Vagina (tissue), 2 donors: Measurements from ENCODE around the gene EPS8L2. TPM values are rescaled to one million over a fixed set of nuclear protein-coding genes. Genes with fewer than 3 reads are reported as not detected.

Experiments used
- DNase-seq, 2 donors: peaks; one replicate each; pipeline ENCODE4 v3.0.0-alpha.2; 2017; ENCODE audit errors: extremely low spot score in 2 of 2
- H3K27ac ChIP-seq: fragments of 200-600 bp; sonication (generic); one replicate; pipeline ENCODE4 v1.5.1; 2019
- H3K27me3 ChIP-seq: fragments of 200-600 bp; sonication (generic); one replicate; pipeline ENCODE4 v1.5.1; 2019
- H3K36me3 ChIP-seq, 2 donors: fragments of 200-600 bp; sonication (generic); one replicate each; pipeline ENCODE4 v1.5.1; 2017 to 2019
- H3K4me1 ChIP-seq: fragments of 200-600 bp; sonication (generic); one replicate; pipeline ENCODE4 v1.5.1; 2019
- H3K4me3 ChIP-seq, 2 donors: fragments of 200-600 bp; sonication (generic); 1 replicate in 1 of 2; 2 replicates in 1 of 2; pipeline ENCODE4 v1.5.1; 2016 to 2019
- H3K9me3 ChIP-seq: fragments of 200-600 bp; sonication (generic); one replicate; pipeline ENCODE4 v1.5.1; 2019
- CTCF ChIP-seq, 3 experiments: fragments of 450-650 bp in 2 of 3; fragments of 200-600 bp in 1 of 3; sonication (generic) in 1 of 3; IDR thresholded peaks; one replicate each; pipeline ENCODE4 v1.5.1; 2017 to 2019; ENCODE audit warnings: antibody characterized with exemption in 3 of 3, mild to moderate bottlenecking in 2 of 3, moderate library complexity in 2 of 3
- POLR2A ChIP-seq, 2 donors: fragments of 450-650 bp; IDR thresholded peaks; one replicate each; pipeline ENCODE4 v1.6.1; 2017; ENCODE audit warnings: antibody characterized with exemption in 2 of 2, mild to moderate bottlenecking in 2 of 2, moderate library complexity in 2 of 2
- POLR2AphosphoS5 ChIP-seq, 2 donors: sonication (generic); formaldehyde crosslinking; IDR thresholded peaks; one replicate each; pipeline ENCODE4 v1.9.0; 2017; ENCODE audit warnings: antibody characterized with exemption in 2 of 2, mild to moderate bottlenecking in 2 of 2, low read depth in 1 of 2; ENCODE audit not compliant: insufficient read depth in 1 of 2
- intact Hi-C: fragments of 100-400 bp; cut with DNase I; formaldehyde crosslinking; loops from one replicate; pipeline ENCODE4 v1.15.1; 2023
- total RNA-seq: library from RNA; depleted of rRNA; stranded (reverse); fragments of >200 nt; gene quantifications from one replicate; pipeline ENCODE4 v1.2.3, GENCODE V29; 2016

Gene EPS8L2
- total RNA-seq, 1 donor from 2014 or later, result 195 TPM

- Histone ChIP-seq H3K36me3 (peaks cover 0 to 38% of the 10 kb centered on the region in 2 donors), H3K9me3 (no peaks in the 10 kb centered on the region), H3K27me3 (no peaks in the 10 kb centered on the region), H3K4me1 (peaks cover 6% of the 10 kb centered on the region), H3K4me3 (no peak overlapping the region), H3K27ac (no peak overlapping the region)
- intact Hi-C loops, result no loop called here
- peak in 2 of 3 experiments; percentile 2 to 49 for TF ChIP-seq CTCF (IDR thresholded peaks at IDR 0.05)
- no peak for TF ChIP-seq POLR2A (IDR thresholded peaks at IDR 0.05)
- no peak for DNase-seq
These were observed 59.2 kb downstream of the EPS8L2 start for GRCh38 chr11:765025-765801.

DNA sequence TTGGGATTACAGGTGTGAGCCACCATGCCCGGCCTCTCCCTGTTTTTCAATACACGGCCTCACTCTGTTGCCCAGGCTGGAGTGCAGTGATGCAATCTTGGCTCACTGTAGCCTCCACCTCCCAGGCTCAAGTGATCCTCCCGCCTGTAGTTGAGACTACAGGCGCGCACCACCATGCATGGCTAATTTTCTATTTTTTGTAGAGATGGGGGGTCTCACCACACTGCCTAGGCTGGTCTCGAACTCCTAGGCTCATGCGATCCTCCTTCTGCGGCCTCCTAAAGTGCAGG is 59.7 kb downstream of the EPS8L2 start:
- no peak for TF ChIP-seq CTCF (IDR thresholded peaks at IDR 0.05)
- TF ChIP-seq POLR2A (IDR thresholded peaks at IDR 0.05), result no peak
- no peak for TF ChIP-seq POLR2AphosphoS5 (IDR thresholded peaks at IDR 0.05; ENCODE audit: insufficient read depth in 1 of 2, low read depth in 1 of 2)
- H3K4me1 ChIP-seq, result peaks cover 6% of the 10 kb centered on the region
- intact Hi-C loops, result no loop called here
- no peaks in the 10 kb centered on the region for H3K9me3 ChIP-seq
- DNase-seq, result no peak
- H3K27me3 ChIP-seq, result no peaks in the 10 kb centered on the region
- H3K36me3 ChIP-seq, result peaks cover 0 to 36% of the 10 kb centered on the region in 2 donors
- H3K4me3 ChIP-seq, result no peak overlapping the region
- no peak overlapping the region for H3K27ac ChIP-seq

- H3K4me3 ChIP-seq, result no peak overlapping the region
- H3K9me3 ChIP-seq, result no peaks in the 10 kb centered on the region
- intact Hi-C loops, result no loop called here
- peaks cover 6% of the 10 kb centered on the region for H3K4me1 ChIP-seq
- H3K36me3 ChIP-seq, result peaks cover 0 to 37% of the 10 kb centered on the region in 2 donors
- H3K27ac ChIP-seq, result no peak overlapping the region
- no peaks in the 10 kb centered on the region for H3K27me3 ChIP-seq
- no peak for DNase-seq
- TF ChIP-seq CTCF (IDR thresholded peaks at IDR 0.05) (no peak), POLR2A (IDR thresholded peaks at IDR 0.05) (no peak), POLR2AphosphoS5 (IDR thresholded peaks at IDR 0.05; ENCODE audit: insufficient read depth in 1 of 2, low read depth in 1 of 2) (no peak)
These were observed 60.3 kb downstream of the EPS8L2 start for GRCh38 chr11:766106-766935.

DNA sequence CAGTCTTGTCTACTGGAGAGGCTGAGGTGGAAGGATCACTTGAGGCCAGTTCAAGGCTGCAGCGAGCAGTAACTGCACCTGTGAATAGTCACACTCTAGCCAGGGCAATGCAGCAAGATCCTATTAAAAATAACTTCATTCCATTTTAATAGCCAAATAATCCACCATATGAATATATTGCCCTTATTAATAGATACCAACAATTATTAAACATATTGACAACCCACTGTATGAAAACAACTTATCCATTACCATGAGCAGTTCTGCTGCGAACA is 60.8 kb downstream of the EPS8L2 start:
- peaks cover 0 to 42% of the 10 kb centered on the region in 2 donors for H3K36me3 ChIP-seq
- intact Hi-C loops, result no loop called here

More for the DNA sequence above, 60.8 kb downstream of the EPS8L2 start:
- Histone ChIP-seq H3K27ac (no peak overlapping the region), H3K9me3 (no peaks in the 10 kb centered on the region), H3K27me3 (no peaks in the 10 kb centered on the region), H3K4me1 (peaks cover 6% of the 10 kb centered on the region), H3K4me3 (no peak overlapping the region)
- no peak for TF ChIP-seq CTCF (IDR thresholded peaks at IDR 0.05)
- TF ChIP-seq POLR2A (IDR thresholded peaks at IDR 0.05), result no peak
- no peak for TF ChIP-seq POLR2AphosphoS5 (IDR thresholded peaks at IDR 0.05; ENCODE audit: insufficient read depth in 1 of 2, low read depth in 1 of 2)
- no peak for DNase-seq
